K562 (cell line): ENCODE measurements around the gene FBXO11. TPM values are rescaled to one million over a fixed set of nuclear protein-coding genes. Genes with fewer than 3 reads are reported as not detected.

Experiments used
- ATAC-seq: fragments of 200-7000 bp; cut with Tn5 transposase; 3 replicates; pipeline ENCODE4 v1.9.1; 2020; ENCODE audit warnings: moderate library complexity
- BruUV-seq: library from RNA; stranded (reverse); fragments of 400-500 nt; replicated peaks from 2 replicates; lab custom pipeline; 2021; lab: Mats Ljungman, UMichigan
- CTCF ChIA-PET: fragments of 300-600 bp; formaldehyde crosslinking; extraction: SDS; loops from one replicate; lab custom pipeline; 2021; ENCODE audit warnings: low intra/inter-chr PET ratio; lab: Yijun Ruan, JAX
- POLR2A ChIA-PET: fragments of 300-600, 350-650 bp; sonication (Branson Sonifier 250); formaldehyde crosslinking; extraction: SDS; loops from one replicate; lab custom pipeline; 2021; ENCODE audit warnings: antibody characterized with exemption, inconsistent platforms; lab: Yijun Ruan, JAX
- DNase-seq, 4 experiments: peaks; one replicate each; pipeline versions ENCODE4 v3.0.0 to v3.0.0-alpha.2; 2011 to 2018; ENCODE audit warnings: low spot score in 3 of 4, mixed read lengths in 3 of 4; ENCODE audit errors: extremely low read depth in 1 of 4
- FAIRE-seq: peaks from 2 replicates; lab custom pipeline; 2011; peaks lifted over from hg19 to GRCh38; lab: Jason Lieb, UNC
- H2AFZ ChIP-seq: 2 replicates; pipeline ENCODE4 v1.6.0; 2011; ENCODE audit warnings: low read depth, low read length, control low read depth, inconsistent platforms
- H3K27ac ChIP-seq: fragments of 200-600 bp; 3 replicates; pipeline ENCODE4 v1.8.0; 2011; ENCODE audit warnings: low read depth, mild to moderate bottlenecking, control low read depth, inconsistent platforms, low read length, moderate library complexity, mixed read lengths; ENCODE audit errors: extremely low read depth
- H3K27me3 ChIP-seq, 2 experiments: fragments of 300-600 bp in 1 of 2; 2 replicates in 1 of 2; 3 replicates in 1 of 2; pipeline versions ENCODE4 v1.6.0 to v1.8.0; 2011; ENCODE audit warnings: inconsistent platforms in 2 of 2, low read length in 2 of 2, mild to moderate bottlenecking in 1 of 2, mixed read lengths in 1 of 2, moderate library complexity in 1 of 2; ENCODE audit not compliant: control insufficient read depth in 2 of 2, insufficient read depth in 2 of 2
- H3K36me3 ChIP-seq: fragments of 300-600 bp; 3 replicates; pipeline ENCODE4 v1.8.0; 2011; ENCODE audit warnings: mild to moderate bottlenecking, low read length, inconsistent platforms; ENCODE audit not compliant: control insufficient read depth, insufficient read depth
- H3K4me1 ChIP-seq, 2 experiments: fragments of 200-600 bp in 1 of 2; replicated peaks in 1 of 2; 2 replicates in 1 of 2; 3 replicates in 1 of 2; pipeline versions ENCODE4 v1.5.1 to v1.8.0; 2011; ENCODE audit warnings: inconsistent platforms in 2 of 2, low read length in 2 of 2, mild to moderate bottlenecking in 1 of 2, mixed read lengths in 1 of 2, moderate library complexity in 1 of 2; ENCODE audit not compliant: control insufficient read depth in 2 of 2, insufficient read depth in 2 of 2
- H3K4me2 ChIP-seq: 2 replicates; pipeline ENCODE4 v1.6.1; 2011; ENCODE audit warnings: low read length, control low read depth, inconsistent platforms, mixed read lengths; ENCODE audit not compliant: insufficient read depth
- H3K4me3 ChIP-seq: fragments of 200-600 bp; sonication (generic), shearing (Covaris generic); 2 replicates; pipeline ENCODE4 v1.5.1; 2016; ENCODE audit warnings: control low read depth, inconsistent platforms
- H3K79me2 ChIP-seq: fragments of 200-600 bp; 3 replicates; pipeline ENCODE4 v1.8.0; 2011; ENCODE audit warnings: low read length, inconsistent platforms; ENCODE audit not compliant: control insufficient read depth, insufficient read depth
- H3K9ac ChIP-seq, 2 experiments: 2 replicates each; pipeline versions ENCODE4 v1.6.0 to v1.6.1; 2011; ENCODE audit warnings: low read depth in 2 of 2, low read length in 2 of 2, control low read depth in 1 of 2, inconsistent platforms in 1 of 2, mild to moderate bottlenecking in 1 of 2, mixed read lengths in 1 of 2; ENCODE audit not compliant: insufficient read depth in 1 of 2
- H3K9me1 ChIP-seq: one replicate; pipeline ENCODE4 v1.6.0; 2011; ENCODE audit warnings: inconsistent platforms, mild to moderate bottlenecking, low read length, moderate library complexity; ENCODE audit not compliant: control insufficient read depth, insufficient read depth
- H3K9me3 ChIP-seq: replicated peaks from 2 replicates; pipeline ENCODE4 v1.5.1; 2011; ENCODE audit warnings: low read depth, low read length, inconsistent platforms; ENCODE audit not compliant: control insufficient read depth, insufficient read depth
- H4K20me1 ChIP-seq: replicated peaks from 2 replicates; pipeline ENCODE4 v1.6.1; 2011; ENCODE audit warnings: low read length, inconsistent platforms, mixed read lengths; ENCODE audit not compliant: control insufficient read depth, insufficient read depth
- FIP1L1 ChIP-seq: fragments of 200-400 bp; formaldehyde crosslinking; IDR thresholded peaks from 2 replicates; pipeline ENCODE4 v1.6.1; 2018; ENCODE audit warnings: mild to moderate bottlenecking, low read depth, low read length; ENCODE audit not compliant: poor library complexity, severe bottlenecking
- LCOR ChIP-seq: sonication (generic); formaldehyde crosslinking; IDR thresholded peaks from 2 replicates; pipeline ENCODE4 v1.8.0; 2022; ENCODE audit warnings: mild to moderate bottlenecking, missing genetic modification reagents
- MED1 ChIP-seq: sonication (generic); formaldehyde crosslinking; IDR thresholded peaks from 2 replicates; pipeline ENCODE4 v1.8.1; 2023; ENCODE audit warnings: missing genetic modification reagents, borderline replicate concordance
- NFE2L1 ChIP-seq: fragments of 450-650 bp; IDR thresholded peaks from 2 replicates; pipeline ENCODE4 v1.6.1; 2016; ENCODE audit warnings: missing genetic modification characterization, low read depth, mild to moderate bottlenecking, missing compliant biosample characterization, moderate library complexity, borderline replicate concordance
- ZC3H4 ChIP-seq: sonication (generic); formaldehyde crosslinking; IDR thresholded peaks from 2 replicates; pipeline ENCODE4 v1.9.0; 2021; ENCODE audit warnings: missing genetic modification reagents, borderline replicate concordance
- WGBS: fragments of 100-300 bp; shearing (Covaris generic); methylation state at CpG from one replicate; pipeline ENCODE4 v1.1.6; 2016; ENCODE audit warnings: low coverage, mixed read lengths; ENCODE audit not compliant: insufficient coverage; ENCODE audit errors: missing lambda C conversion rate; 5-methylcytosine and 5-hydroxymethylcytosine counted together
- in situ Hi-C: fragments of 300-500 bp; cut with MboI; formaldehyde crosslinking; loops from 4 replicates; pipeline ENCODE4 v1.15.0; 2018; ENCODE audit warnings: inconsistent platforms, mixed read lengths
- intact Hi-C: fragments of 100-400 bp; cut with micrococcal nuclease; formaldehyde crosslinking; loops from 2 replicates; pipeline ENCODE4 v1.14.2; 2022
- polyA plus RNA-seq, 8 experiments: library from polyadenylated mRNA; depleted of rRNA in 4 of 8; stranded (reverse) in 5 of 8; unstranded in 3 of 8; fragments of >200 nt; fragmentation: Nextera tagmentation in 2 of 8; fragmentation: Illumina TruSeq in 1 of 8; extraction: Ambion mirVana in 2 of 8; extraction: Trizol in 1 of 8; gene quantifications; 2 replicates each; pipeline versions ENCODE4 v1.2.1 to v1.2.3, GENCODE V29; 2011 to 2014; ENCODE audit warnings: inconsistent platforms in 1 of 8, missing spikeins in 1 of 8
- total RNA-seq, 7 experiments: library from RNA; depleted of rRNA in 6 of 7; stranded (reverse); fragments of >200 nt in 6 of 7; fragmentation: Illumina TruSeq in 2 of 7; extraction: Trizol in 2 of 7; gene quantifications; 2 replicates each; pipeline versions ENCODE4 v1.2.1 to v1.2.3, GENCODE V29; 2011 to 2021; ENCODE audit warnings: low replicate concordance in 1 of 7
- TF ChIP-seq, protein P1 (sequence below): fragments of 450-650 bp; IDR thresholded peaks from one replicate; pipeline ENCODE4 v1.6.1; 2018; ENCODE audit warnings: mild to moderate bottlenecking, moderate library complexity; ENCODE audit not compliant: partially characterized antibody

FBXO11 gene
- total and polyA plus RNA-seq, 9 of the 15 experiments (the other 6 are each of a cell fraction or from before 2014, with no cell fraction given): 8.8 to 44.5 (median 24.1) TPM

DNA sequence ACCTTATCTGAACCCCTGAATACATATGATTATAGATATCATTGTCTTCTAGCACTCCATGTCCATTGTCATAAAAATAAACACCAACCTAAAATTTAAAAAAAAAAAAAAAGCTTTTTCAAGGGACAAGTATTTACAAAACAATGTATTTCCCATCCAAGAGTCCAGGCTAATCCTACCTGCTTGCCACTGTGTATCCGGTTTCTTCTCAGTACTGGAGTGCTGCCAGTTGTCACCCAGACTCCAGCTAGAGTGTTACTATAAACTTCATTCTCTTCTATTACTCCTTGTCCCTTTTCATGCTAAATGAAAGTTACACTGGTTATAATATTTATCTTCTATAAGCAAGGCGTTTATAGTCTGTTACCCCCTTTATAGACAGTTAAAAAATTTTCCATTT lies 87.5 kb downstream of the FBXO11 start:
- intact Hi-C loops: no loop called here
- no peaks in the 10 kb centered on the region for H3K9me1 ChIP-seq
- no peaks in the 10 kb centered on the region for H3K27me3 ChIP-seq
- 81% methylated on average over 2 of the region's 2 CpGs for WGBS
- H3K27ac ChIP-seq: no peak overlapping the region
- no peak for TF ChIP-seq LCOR
- TF ChIP-seq, protein P1, sequence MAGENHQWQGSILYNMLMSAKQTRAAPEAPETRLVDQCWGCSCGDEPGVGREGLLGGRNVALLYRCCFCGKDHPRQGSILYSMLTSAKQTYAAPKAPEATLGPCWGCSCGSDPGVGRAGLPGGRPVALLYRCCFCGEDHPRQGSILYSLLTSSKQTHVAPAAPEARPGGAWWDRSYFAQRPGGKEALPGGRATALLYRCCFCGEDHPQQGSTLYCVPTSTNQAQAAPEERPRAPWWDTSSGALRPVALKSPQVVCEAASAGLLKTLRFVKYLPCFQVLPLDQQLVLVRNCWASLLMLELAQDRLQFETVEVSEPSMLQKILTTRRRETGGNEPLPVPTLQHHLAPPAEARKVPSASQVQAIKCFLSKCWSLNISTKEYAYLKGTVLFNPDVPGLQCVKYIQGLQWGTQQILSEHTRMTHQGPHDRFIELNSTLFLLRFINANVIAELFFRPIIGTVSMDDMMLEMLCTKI: no peak
- TF ChIP-seq FIP1L1: no peak
- no peak for TF ChIP-seq ZC3H4 (CRISPR knock-in tag)
- TF ChIP-seq MED1 (CRISPR knock-in tag): no peak
- no peak for TF ChIP-seq NFE2L1 (tag)
- TF ChIP-seq, all 486 proteins: peak for 0
- H3K4me2 ChIP-seq: no peak overlapping the region
- no peaks in the 10 kb centered on the region for H4K20me1 ChIP-seq
- no peaks in the 10 kb centered on the region for H3K4me1 ChIP-seq
- no peak overlapping the region for H2AFZ ChIP-seq
- ChIA-PET CTCF (no interaction called here), POLR2A (interaction anchor here (0.6 to 1.0 kb wide), 2 partner anchors 10 to 225 kb away, joined by 3 read pairs; no protein-coding TSS in a partner anchor)
- in situ Hi-C loops: no loop called here
- no TSS peak for BruUV-seq
- H3K36me3 ChIP-seq: peaks cover 90% of the 10 kb centered on the region
- H3K79me2 ChIP-seq: no peaks in the 10 kb centered on the region
- no peak overlapping the region for H3K9ac ChIP-seq
- ATAC-seq (no peak), FAIRE-seq (no peak), DNase-seq (no peak)
- no peak overlapping the region for H3K4me3 ChIP-seq
- H3K9me3 ChIP-seq: no peaks in the 10 kb centered on the region
